HepG2 (cell line): ENCODE data around the gene ZBTB14. TPM values are rescaled to one million over a fixed set of nuclear protein-coding genes. Genes with fewer than 3 reads are reported as not detected.

Experiments
- BCL6 ChIP-seq: IDR thresholded peaks from 2 replicates; pipeline ENCODE4 v1.6.1; 2016; ENCODE audit warnings: missing genetic modification reagents, missing compliant biosample characterization
- FOXO1 ChIP-seq: sonication (generic); formaldehyde crosslinking; IDR thresholded peaks from 2 replicates; pipeline ENCODE4 v1.4.0; 2020; ENCODE audit warnings: missing genetic modification reagents
- MBD4 ChIP-seq: IDR thresholded peaks from 2 replicates; pipeline ENCODE4 v1.6.1; 2012; ENCODE audit warnings: low read length, inconsistent platforms, borderline replicate concordance
- NRL ChIP-seq: sonication (generic); formaldehyde crosslinking; IDR thresholded peaks from 2 replicates; pipeline ENCODE4 v1.5.0; 2020; ENCODE audit warnings: missing genetic modification reagents, mild to moderate bottlenecking, moderate library complexity, borderline replicate concordance
- RBFOX2 ChIP-seq: fragments of 200-400 bp; formaldehyde crosslinking; IDR thresholded peaks from 2 replicates; pipeline ENCODE4 v1.6.1; 2017; ENCODE audit warnings: low read depth, mild to moderate bottlenecking, low read length
- SALL1 ChIP-seq: sonication (generic); formaldehyde crosslinking; IDR thresholded peaks from 2 replicates; pipeline ENCODE4 v1.8.0; 2022; ENCODE audit warnings: mild to moderate bottlenecking, missing genetic modification reagents
- SMAD9 ChIP-seq: sonication (generic); formaldehyde crosslinking; IDR thresholded peaks from 2 replicates; pipeline ENCODE4 v1.5.1; 2020; ENCODE audit warnings: mild to moderate bottlenecking, missing genetic modification reagents
- TFE3 ChIP-seq: IDR thresholded peaks from 2 replicates; pipeline ENCODE4 v1.6.1; 2016
- ZBTB20 ChIP-seq: sonication (generic); formaldehyde crosslinking; IDR thresholded peaks from 2 replicates; pipeline ENCODE4 v1.8.1; 2023; ENCODE audit warnings: missing genetic modification reagents, low read depth, mild to moderate bottlenecking, borderline replicate concordance
- ZFP91 ChIP-seq: sonication (generic); formaldehyde crosslinking; IDR thresholded peaks from 2 replicates; pipeline ENCODE4 v1.9.0; 2022; ENCODE audit warnings: missing genetic modification reagents, mild to moderate bottlenecking, borderline replicate concordance
- ZNF350 ChIP-seq: sonication (generic); formaldehyde crosslinking; IDR thresholded peaks from 2 replicates; pipeline ENCODE4 v1.4.0; 2020; ENCODE audit warnings: mild to moderate bottlenecking, low read depth, missing genetic modification reagents, borderline replicate concordance
- ZNF629 ChIP-seq: sonication (generic); formaldehyde crosslinking; conservative IDR thresholded peaks from 2 replicates; pipeline ENCODE4 v1.5.0; 2020; ENCODE audit warnings: missing genetic modification reagents
- ZNF747 ChIP-seq: sonication (generic); formaldehyde crosslinking; IDR thresholded peaks from 2 replicates; pipeline ENCODE4 v1.8.1; 2023; ENCODE audit warnings: missing genetic modification reagents, mild to moderate bottlenecking, borderline replicate concordance
- polyA plus RNA-seq, 8 experiments: library from polyadenylated mRNA; depleted of rRNA in 3 of 8; stranded (reverse) in 7 of 8; unstranded in 1 of 8; fragments of >200 nt; fragmentation: Illumina TruSeq in 4 of 8; extraction: Trizol in 4 of 8; gene quantifications; 2 replicates each; pipeline versions ENCODE4 v1.2.1 to v1.2.3, GENCODE V29; 2011 to 2016; ENCODE audit warnings: low read depth in 4 of 8, missing spikeins in 1 of 8, mixed read lengths in 1 of 8; ENCODE audit not compliant: insufficient read depth in 1 of 8
- total RNA-seq, 5 experiments: library from RNA; depleted of rRNA; stranded (reverse); fragments of >200 nt; fragmentation: Illumina TruSeq; extraction: Trizol; gene quantifications; 2 replicates each; pipeline ENCODE4 v1.2.3, GENCODE V29; 2016; ENCODE audit warnings: low read depth in 1 of 5
- TF ChIP-seq, protein P1 (sequence below): sonication (generic); formaldehyde crosslinking; IDR thresholded peaks from 2 replicates; pipeline ENCODE4 v1.4.0; 2020; ENCODE audit warnings: missing genetic modification reagents
- TF ChIP-seq, protein P2 (sequence below): sonication (generic); formaldehyde crosslinking; IDR thresholded peaks from 2 replicates; pipeline ENCODE4 v1.4.0; 2020; ENCODE audit warnings: missing genetic modification reagents
- TF ChIP-seq, protein P3 (sequence below): sonication (generic); formaldehyde crosslinking; IDR thresholded peaks from 2 replicates; pipeline ENCODE4 v1.4.0; 2020; ENCODE audit warnings: missing genetic modification reagents

ZBTB14 gene
- total and polyA plus RNA-seq, 2 of the 13 experiments (the other 11 are each of a cell fraction or from before 2014, with no cell fraction given), result 8.0 to 14.4 TPM

- peak; percentile 21 for TF ChIP-seq FOXO1 (CRISPR knock-in tag)
- TF ChIP-seq, protein P1, sequence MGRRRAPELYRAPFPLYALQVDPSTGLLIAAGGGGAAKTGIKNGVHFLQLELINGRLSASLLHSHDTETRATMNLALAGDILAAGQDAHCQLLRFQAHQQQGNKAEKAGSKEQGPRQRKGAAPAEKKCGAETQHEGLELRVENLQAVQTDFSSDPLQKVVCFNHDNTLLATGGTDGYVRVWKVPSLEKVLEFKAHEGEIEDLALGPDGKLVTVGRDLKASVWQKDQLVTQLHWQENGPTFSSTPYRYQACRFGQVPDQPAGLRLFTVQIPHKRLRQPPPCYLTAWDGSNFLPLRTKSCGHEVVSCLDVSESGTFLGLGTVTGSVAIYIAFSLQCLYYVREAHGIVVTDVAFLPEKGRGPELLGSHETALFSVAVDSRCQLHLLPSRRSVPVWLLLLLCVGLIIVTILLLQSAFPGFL (CRISPR knock-in tag), result 0 out of 2 replicates have a peak, but pooled peaks have one; percentile 50
- TF ChIP-seq SALL1 (CRISPR knock-in tag), result peak; percentile 92
- TF ChIP-seq NRL (CRISPR knock-in tag), result peak; percentile 65; the same call in 1 of the 2 replicates
- peak; percentile 75; the same call in 1 of the 2 replicates for TF ChIP-seq ZFP91 (CRISPR knock-in tag)
- TF ChIP-seq RBFOX2, result peak; percentile 60; the same call in 1 of the 2 replicates
- TF ChIP-seq ZNF350, result peak; percentile 86; the same call in 1 of the 2 replicates
- TF ChIP-seq MBD4, result no peak
- TF ChIP-seq TFE3, result 0 out of 2 replicates have a peak, but pooled peaks have one; percentile 63
- peak; percentile 84 for TF ChIP-seq ZNF747 (CRISPR knock-in tag)
- TF ChIP-seq ZBTB20 (CRISPR knock-in tag), result 0 out of 2 replicates have a peak, but pooled peaks have one; percentile 42
- TF ChIP-seq SMAD9, result no peak
- TF ChIP-seq, protein P2, sequence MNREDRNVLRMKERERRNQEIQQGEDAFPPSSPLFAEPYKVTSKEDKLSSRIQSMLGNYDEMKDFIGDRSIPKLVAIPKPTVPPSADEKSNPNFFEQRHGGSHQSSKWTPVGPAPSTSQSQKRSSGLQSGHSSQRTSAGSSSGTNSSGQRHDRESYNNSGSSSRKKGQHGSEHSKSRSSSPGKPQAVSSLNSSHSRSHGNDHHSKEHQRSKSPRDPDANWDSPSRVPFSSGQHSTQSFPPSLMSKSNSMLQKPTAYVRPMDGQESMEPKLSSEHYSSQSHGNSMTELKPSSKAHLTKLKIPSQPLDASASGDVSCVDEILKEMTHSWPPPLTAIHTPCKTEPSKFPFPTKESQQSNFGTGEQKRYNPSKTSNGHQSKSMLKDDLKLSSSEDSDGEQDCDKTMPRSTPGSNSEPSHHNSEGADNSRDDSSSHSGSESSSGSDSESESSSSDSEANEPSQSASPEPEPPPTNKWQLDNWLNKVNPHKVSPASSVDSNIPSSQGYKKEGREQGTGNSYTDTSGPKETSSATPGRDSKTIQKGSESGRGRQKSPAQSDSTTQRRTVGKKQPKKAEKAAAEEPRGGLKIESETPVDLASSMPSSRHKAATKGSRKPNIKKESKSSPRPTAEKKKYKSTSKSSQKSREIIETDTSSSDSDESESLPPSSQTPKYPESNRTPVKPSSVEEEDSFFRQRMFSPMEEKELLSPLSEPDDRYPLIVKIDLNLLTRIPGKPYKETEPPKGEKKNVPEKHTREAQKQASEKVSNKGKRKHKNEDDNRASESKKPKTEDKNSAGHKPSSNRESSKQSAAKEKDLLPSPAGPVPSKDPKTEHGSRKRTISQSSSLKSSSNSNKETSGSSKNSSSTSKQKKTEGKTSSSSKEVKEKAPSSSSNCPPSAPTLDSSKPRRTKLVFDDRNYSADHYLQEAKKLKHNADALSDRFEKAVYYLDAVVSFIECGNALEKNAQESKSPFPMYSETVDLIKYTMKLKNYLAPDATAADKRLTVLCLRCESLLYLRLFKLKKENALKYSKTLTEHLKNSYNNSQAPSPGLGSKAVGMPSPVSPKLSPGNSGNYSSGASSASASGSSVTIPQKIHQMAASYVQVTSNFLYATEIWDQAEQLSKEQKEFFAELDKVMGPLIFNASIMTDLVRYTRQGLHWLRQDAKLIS, result peak; percentile 23; the same call in 1 of the 2 replicates
- TF ChIP-seq, protein P3, sequence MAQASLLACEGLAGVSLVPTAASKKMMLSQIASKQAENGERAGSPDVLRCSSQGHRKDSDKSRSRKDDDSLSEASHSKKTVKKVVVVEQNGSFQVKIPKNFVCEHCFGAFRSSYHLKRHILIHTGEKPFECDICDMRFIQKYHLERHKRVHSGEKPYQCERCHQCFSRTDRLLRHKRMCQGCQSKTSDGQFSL, result 0 out of 2 replicates have a peak, but pooled peaks have one; percentile 48
- peak; percentile 96 for TF ChIP-seq BCL6 (CRISPR knock-in tag)
- TF ChIP-seq ZNF629 (CRISPR knock-in tag), result 0 out of 2 replicates have a peak, but pooled peaks have one; percentile 24
Measured at GRCh38 chr18:5298156-5298852, 2.8 kb upstream of the ZBTB14 start (continued).
